Gastroesophageal sphincter (tissue), 4 donors: ENCODE measurements around the gene MBNL1. TPM values are rescaled to one million over a fixed set of nuclear protein-coding genes. Genes with fewer than 3 reads are reported as not detected.

ENCODE experiments used
- ATAC-seq: fragments of 150-250 bp; one replicate; pipeline ENCODE4 v1.9.1; 2016; ENCODE audit warnings: mild to moderate bottlenecking, moderate library complexity
- H3K27ac ChIP-seq, 4 donors: fragments of 200-600 bp; sonication (generic) in 3 of 4; 1 replicate in 3 of 4; 2 replicates in 1 of 4; pipeline ENCODE4 v1.5.1; 2016 to 2019
- H3K27me3 ChIP-seq: fragments of 200-600 bp; sonication (generic); one replicate; pipeline ENCODE4 v1.5.1; 2019
- H3K36me3 ChIP-seq, 2 donors: fragments of 200-600 bp; sonication (generic); one replicate each; pipeline ENCODE4 v1.5.1; 2019; ENCODE audit warnings: control low read depth in 1 of 2
- H3K4me1 ChIP-seq, 3 donors: fragments of 200-600 bp; sonication (generic); 1 replicate in 2 of 3; 2 replicates in 1 of 3; pipeline ENCODE4 v1.5.1; 2016 to 2019; ENCODE audit warnings: control low read depth in 2 of 3
- H3K4me3 ChIP-seq, 2 donors: fragments of 200-600 bp; sonication (generic); one replicate each; pipeline ENCODE4 v1.5.1; 2019; ENCODE audit warnings: mild to moderate bottlenecking in 1 of 2, moderate library complexity in 1 of 2
- H3K9me3 ChIP-seq, 3 donors: fragments of 200-600 bp; sonication (generic); one replicate each; pipeline ENCODE4 v1.5.1; 2017 to 2019; ENCODE audit warnings: control low read depth in 2 of 3
- EP300 ChIP-seq: sonication (generic); formaldehyde crosslinking; IDR thresholded peaks from one replicate; pipeline ENCODE4 v1.6.1; 2017; ENCODE audit warnings: antibody characterized with exemption, mild to moderate bottlenecking
- POLR2A ChIP-seq, 2 donors: fragments of 450-650 bp; IDR thresholded peaks; one replicate each; pipeline ENCODE4 v1.6.1; 2017; ENCODE audit warnings: antibody characterized with exemption in 2 of 2, mild to moderate bottlenecking in 2 of 2, moderate library complexity in 1 of 2
- POLR2AphosphoS5 ChIP-seq: sonication (generic); formaldehyde crosslinking; IDR thresholded peaks from one replicate; pipeline ENCODE4 v1.6.1; 2017; ENCODE audit warnings: antibody characterized with exemption
- WGBS, 2 donors: methylation state at CpG; one replicate each; pipeline ENCODE4 v1.1.5; 2018; ENCODE audit warnings: low coverage in 1 of 2; 5-methylcytosine and 5-hydroxymethylcytosine counted together
- total RNA-seq, 4 donors: library from RNA; depleted of rRNA; stranded (reverse); fragments of >200 nt; gene quantifications; one replicate each; pipeline ENCODE4 v1.1.0, GENCODE V29; 2016
- TF ChIP-seq, protein P1 (sequence below), 4 experiments: fragments of 200-600 bp in 2 of 4; fragments of 450-650 bp in 2 of 4; sonication (generic) in 1 of 4; IDR thresholded peaks; one replicate each; pipeline ENCODE4 v1.5.1; 2017 to 2019; ENCODE audit warnings: antibody characterized with exemption in 4 of 4, mild to moderate bottlenecking in 2 of 4, moderate library complexity in 2 of 4

Gene MBNL1
- total RNA-seq, 4 donors from 2014 or later = 623 to 745 (median 684) TPM

- WGBS, 2 donors = 78 to 83% methylated on average over 1 of the region's 1 CpG
- H3K4me3 ChIP-seq = no peak overlapping the region
Measured at GRCh38 chr3:152243301-152243711, 25.4 kb upstream of the MBNL1 start.

GRCh38 chr3:152243721-152244516, 24.8 kb upstream of the MBNL1 start:
- no peaks in the 10 kb centered on the region for H3K27me3 ChIP-seq
- H3K36me3 ChIP-seq = no peaks in the 10 kb centered on the region
- peak overlapping the region in 1 of 4 donors; percentile 9 for H3K27ac ChIP-seq
- H3K4me1 ChIP-seq = peaks cover 0 to 22% (median 0%) of the 10 kb centered on the region in 3 donors
- TF ChIP-seq POLR2AphosphoS5 (no peak), POLR2A (IDR thresholded peaks at IDR 0.05) (no peak), EP300 (no peak)
- TF ChIP-seq, protein P1, sequence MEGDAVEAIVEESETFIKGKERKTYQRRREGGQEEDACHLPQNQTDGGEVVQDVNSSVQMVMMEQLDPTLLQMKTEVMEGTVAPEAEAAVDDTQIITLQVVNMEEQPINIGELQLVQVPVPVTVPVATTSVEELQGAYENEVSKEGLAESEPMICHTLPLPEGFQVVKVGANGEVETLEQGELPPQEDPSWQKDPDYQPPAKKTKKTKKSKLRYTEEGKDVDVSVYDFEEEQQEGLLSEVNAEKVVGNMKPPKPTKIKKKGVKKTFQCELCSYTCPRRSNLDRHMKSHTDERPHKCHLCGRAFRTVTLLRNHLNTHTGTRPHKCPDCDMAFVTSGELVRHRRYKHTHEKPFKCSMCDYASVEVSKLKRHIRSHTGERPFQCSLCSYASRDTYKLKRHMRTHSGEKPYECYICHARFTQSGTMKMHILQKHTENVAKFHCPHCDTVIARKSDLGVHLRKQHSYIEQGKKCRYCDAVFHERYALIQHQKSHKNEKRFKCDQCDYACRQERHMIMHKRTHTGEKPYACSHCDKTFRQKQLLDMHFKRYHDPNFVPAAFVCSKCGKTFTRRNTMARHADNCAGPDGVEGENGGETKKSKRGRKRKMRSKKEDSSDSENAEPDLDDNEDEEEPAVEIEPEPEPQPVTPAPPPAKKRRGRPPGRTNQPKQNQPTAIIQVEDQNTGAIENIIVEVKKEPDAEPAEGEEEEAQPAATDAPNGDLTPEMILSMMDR (IDR thresholded peaks at IDR 0.05) = no peak
- no peak overlapping the region for H3K4me3 ChIP-seq
- 93 to 97% methylated on average over 3 to 9 of the region's 10 CpGs for WGBS, 2 donors
- no peak for ATAC-seq
- no peaks in the 10 kb centered on the region for H3K9me3 ChIP-seq

More at GRCh38 chr3:152243301-152243711, 25.4 kb upstream of the MBNL1 start:
- TF ChIP-seq POLR2AphosphoS5 (no peak), POLR2A (IDR thresholded peaks at IDR 0.05) (no peak), EP300 (no peak)
- TF ChIP-seq, protein P1 (IDR thresholded peaks at IDR 0.05) = no peak
- H3K9me3 ChIP-seq = no peaks in the 10 kb centered on the region
- ATAC-seq = no peak
- H3K27me3 ChIP-seq = no peaks in the 10 kb centered on the region
- peak overlapping the region in 1 of 4 donors; percentile 9 for H3K27ac ChIP-seq
- H3K4me1 ChIP-seq = peaks cover 0 to 22% (median 0%) of the 10 kb centered on the region in 3 donors
- no peaks in the 10 kb centered on the region for H3K36me3 ChIP-seq

- WGBS, 2 donors = 79 to 84% methylated on average over 2 of the region's 2 CpGs
- no peaks in the 10 kb centered on the region for H3K36me3 ChIP-seq
- no peak for ATAC-seq
- no peaks in the 10 kb centered on the region for H3K27me3 ChIP-seq
- H3K4me1 ChIP-seq = peaks cover 0 to 22% (median 0%) of the 10 kb centered on the region in 3 donors
- no peak overlapping the region for H3K4me3 ChIP-seq
- H3K9me3 ChIP-seq = no peaks in the 10 kb centered on the region
- TF ChIP-seq POLR2AphosphoS5 = no peak
- TF ChIP-seq EP300 = no peak
- TF ChIP-seq POLR2A (IDR thresholded peaks at IDR 0.05) = no peak
- TF ChIP-seq, protein P1 (IDR thresholded peaks at IDR 0.05) = no peak
- H3K27ac ChIP-seq = no peak overlapping the region
Measured at GRCh38 chr3:152244517-152244888, 24.2 kb upstream of the MBNL1 start.

- H3K4me3 ChIP-seq = no peak overlapping the region
- 82 to 83% methylated on average over 3 of the region's 3 CpGs for WGBS, 2 donors
Measured at GRCh38 chr3:152245498-152246170, 23.1 kb upstream of the MBNL1 start.

More at GRCh38 chr3:152245498-152246170, 23.1 kb upstream of the MBNL1 start:
- Histone ChIP-seq H3K27me3 (no peaks in the 10 kb centered on the region), H3K4me1 (peaks cover 0 to 22% (median 0%) of the 10 kb centered on the region in 3 donors), H3K36me3 (no peaks in the 10 kb centered on the region), H3K9me3 (no peaks in the 10 kb centered on the region), H3K27ac (no peak overlapping the region)
- TF ChIP-seq POLR2AphosphoS5 = no peak
- TF ChIP-seq POLR2A (IDR thresholded peaks at IDR 0.05) = no peak
- TF ChIP-seq EP300 = no peak
- TF ChIP-seq, protein P1 (IDR thresholded peaks at IDR 0.05) = no peak
- no peak for ATAC-seq
